ENCODE measurements around the gene TFR2.

TFR2 gene

DNA sequence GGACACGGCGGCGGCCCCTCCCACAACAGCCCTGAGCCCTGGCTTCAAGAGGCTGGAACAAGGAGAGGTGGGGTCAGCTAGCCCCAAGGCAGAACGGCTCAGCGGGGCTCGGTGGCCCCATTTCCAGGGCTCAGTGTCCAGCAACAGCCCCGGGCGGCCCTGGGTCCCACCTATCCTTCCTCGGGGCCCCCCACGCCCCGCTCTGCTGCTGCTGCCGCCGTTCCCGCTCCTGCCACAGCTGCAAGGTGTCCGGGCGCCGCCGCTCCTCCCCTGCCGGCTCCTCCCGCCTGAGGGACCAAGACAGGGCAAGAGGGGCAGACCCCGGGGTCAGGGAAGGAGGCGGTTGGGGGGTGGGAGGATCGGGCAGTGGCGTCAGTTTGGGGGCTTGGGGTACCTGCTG, 64.2 kb downstream of the TFR2 start:
- no peak overlapping the region for H3K27ac ChIP-seq
- no peak for DNase-seq (ENCODE audit: low spot score)
- no peak overlapping the region for H3K4me3 ChIP-seq
- TF ChIP-seq, protein P1, sequence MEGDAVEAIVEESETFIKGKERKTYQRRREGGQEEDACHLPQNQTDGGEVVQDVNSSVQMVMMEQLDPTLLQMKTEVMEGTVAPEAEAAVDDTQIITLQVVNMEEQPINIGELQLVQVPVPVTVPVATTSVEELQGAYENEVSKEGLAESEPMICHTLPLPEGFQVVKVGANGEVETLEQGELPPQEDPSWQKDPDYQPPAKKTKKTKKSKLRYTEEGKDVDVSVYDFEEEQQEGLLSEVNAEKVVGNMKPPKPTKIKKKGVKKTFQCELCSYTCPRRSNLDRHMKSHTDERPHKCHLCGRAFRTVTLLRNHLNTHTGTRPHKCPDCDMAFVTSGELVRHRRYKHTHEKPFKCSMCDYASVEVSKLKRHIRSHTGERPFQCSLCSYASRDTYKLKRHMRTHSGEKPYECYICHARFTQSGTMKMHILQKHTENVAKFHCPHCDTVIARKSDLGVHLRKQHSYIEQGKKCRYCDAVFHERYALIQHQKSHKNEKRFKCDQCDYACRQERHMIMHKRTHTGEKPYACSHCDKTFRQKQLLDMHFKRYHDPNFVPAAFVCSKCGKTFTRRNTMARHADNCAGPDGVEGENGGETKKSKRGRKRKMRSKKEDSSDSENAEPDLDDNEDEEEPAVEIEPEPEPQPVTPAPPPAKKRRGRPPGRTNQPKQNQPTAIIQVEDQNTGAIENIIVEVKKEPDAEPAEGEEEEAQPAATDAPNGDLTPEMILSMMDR (IDR thresholded peaks at IDR 0.05) = no peak

DNA sequence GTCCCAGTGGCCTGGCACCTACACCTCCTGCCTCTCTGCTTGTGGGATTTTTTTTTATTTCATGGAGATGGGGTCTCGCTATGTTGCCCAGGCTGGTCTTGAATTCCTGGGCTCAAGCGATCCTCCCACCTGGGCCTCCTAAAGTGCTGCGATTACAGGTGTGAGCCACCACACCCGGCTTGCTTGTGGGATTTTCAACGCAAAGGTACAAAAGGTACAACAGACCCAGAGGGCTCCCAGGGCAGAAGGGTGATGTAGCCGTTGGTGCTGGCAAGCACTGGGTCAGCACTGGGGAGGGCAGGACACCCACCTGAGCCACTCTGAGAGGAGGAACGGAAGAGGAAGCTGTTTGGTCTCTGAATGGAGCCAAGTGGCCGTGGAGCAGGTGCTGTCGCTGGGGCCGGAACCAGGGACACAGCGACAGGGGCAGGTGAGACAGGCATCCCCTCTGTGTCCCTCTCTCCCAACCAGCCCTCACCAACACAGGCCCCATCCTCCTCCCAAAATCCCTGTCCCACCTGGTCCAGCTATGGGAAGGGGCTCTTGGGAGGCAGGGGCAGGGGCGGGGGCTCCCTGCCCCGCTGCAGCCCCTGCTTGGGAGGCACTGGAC, 64.9 kb downstream of the TFR2 start:
- Histone ChIP-seq H3K4me3 (no peak overlapping the region), H3K27ac (no peak overlapping the region)
- no peak for DNase-seq (ENCODE audit: low spot score)
- TF ChIP-seq, protein P1 (IDR thresholded peaks at IDR 0.05) = no peak

DNA sequence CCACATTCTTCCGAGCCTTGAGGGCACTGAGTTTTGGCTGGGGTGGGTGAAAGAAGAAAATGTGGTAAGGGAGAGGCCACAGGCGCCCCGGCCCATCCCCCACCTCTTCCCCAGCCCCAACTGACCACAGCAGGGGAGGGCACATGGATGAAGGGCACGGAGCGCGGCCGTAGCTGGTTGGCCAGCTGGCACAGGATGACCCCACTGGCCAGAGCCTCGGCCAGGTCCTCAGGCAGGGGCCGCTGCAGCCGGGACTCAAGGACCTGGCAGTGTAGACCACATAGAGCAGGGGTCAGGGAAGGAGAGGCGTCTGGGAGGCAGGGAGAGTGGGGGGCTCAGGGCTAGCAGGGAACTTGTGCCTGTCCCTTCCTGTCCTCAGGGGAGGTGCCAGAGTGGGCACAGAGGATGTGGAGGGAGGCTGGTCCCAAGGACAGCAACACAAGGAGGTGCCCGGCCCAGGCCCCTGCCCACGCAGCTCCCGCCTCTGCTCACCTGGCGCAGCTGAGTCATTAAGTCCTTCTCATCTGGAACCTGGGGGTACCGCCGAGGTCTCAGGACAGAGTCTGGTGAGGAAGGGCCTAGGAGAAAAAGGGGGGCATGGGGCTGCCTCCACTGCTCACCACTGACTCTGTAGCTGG, 65.5 kb downstream of the TFR2 start:
- Histone ChIP-seq H3K27ac (no peak overlapping the region), H3K4me3 (no peak overlapping the region)
- no peak for DNase-seq (ENCODE audit: low spot score)
- TF ChIP-seq, protein P1 (IDR thresholded peaks at IDR 0.05) = no peak

DNA sequence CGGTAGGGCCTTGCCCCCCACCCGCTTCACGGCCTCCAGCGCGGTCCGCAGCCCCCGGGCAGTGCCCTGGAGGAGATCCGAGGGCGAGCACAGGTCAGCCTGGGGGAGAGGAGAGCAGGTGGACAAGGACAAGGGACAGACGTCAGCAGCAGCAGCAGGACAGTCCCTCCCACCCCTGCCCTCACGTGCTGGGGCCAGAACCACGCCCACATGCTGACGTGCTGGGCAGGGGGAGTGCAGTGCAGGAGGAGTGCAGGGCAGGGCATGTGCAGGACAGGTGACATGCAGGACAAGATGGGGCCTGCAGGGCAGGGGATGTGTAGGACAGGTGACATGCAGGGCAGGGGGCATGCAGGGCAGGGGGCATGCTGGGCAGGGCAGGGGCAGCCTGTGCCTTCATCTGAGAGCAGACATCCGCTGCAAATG, 66.1 kb downstream of the TFR2 start:
- TF ChIP-seq, protein P1 (IDR thresholded peaks at IDR 0.05) = no peak
- DNase-seq (ENCODE audit: low spot score) = no peak
- H3K27ac ChIP-seq = no peak overlapping the region
- no peak overlapping the region for H3K4me3 ChIP-seq

DNA sequence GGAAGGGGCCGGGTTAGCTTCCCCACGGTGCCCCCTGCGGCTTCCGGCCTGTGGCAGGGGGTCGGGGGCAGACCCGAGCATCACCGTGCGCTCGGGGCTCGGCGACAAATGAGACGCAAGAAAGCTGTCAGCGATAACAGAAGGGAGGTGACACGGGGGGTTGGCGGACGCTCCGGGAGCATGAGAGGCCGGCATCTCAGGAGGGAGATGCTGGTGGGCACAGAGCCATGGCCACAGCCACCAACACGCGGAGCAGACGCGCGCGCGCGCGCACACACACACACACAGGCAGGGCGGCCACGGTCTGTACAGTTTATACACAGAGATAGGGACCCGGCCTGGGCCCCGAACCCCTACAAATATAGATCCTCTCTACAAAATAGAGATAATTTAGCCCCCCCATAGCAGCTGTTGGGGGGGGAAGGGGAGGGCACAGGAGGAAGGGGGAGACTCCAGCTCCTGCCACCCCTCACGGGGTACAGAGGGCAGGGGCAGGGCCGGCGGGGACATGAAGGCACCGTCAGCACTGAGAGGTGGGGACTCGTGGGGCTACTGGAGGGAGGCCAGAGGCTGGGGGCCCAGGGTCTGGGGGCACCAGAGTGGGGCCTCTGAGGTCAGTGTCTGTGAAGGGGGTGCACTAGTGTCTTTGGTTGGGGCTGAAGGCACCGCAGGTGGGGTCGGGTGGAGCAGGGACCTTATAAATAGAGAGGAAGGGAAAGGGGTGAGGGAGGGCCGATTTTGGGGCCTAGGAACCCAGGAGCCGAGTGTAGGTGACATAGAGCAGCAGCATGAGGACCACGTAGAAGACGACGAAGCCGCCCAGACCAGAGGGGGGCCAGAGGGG, 66.8 kb downstream of the TFR2 start:
- TF ChIP-seq, protein P1 (IDR thresholded peaks at IDR 0.05) = no peak
- H3K4me3 ChIP-seq = no peak overlapping the region
- H3K27ac ChIP-seq = no peak overlapping the region
- no peak for DNase-seq (ENCODE audit: low spot score)

DNA sequence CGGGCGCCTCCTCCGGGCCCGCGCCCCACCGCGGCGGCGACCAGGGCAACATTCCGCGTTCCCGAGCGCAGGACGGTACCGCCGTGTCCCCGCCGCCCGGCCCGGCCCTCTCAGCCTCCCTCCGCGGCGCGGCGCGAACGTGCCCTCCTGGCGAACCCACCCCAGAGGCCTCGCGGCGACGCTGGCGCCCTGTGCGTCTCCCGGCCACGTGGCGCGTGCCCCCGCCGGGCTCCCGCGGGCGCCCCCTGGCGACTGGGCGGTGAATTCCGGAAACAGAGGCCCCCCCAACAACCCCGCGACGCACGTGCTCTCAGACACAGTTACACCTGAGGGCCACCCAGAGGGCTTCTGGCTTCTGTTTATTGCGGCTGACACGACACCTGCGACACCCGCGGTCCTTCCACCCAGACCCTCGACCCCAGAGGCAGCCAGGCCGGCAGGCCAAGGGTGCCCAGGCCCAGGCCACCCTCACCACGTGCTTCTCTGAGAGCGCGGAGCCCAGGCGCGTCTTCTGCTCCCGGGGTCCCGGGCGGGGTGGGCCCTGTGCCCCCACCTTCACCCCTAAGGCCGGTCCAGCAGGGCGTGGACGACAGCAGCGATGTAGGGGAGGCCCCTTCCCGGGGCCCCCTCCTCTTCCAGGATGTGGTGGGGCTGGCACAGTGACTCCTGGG, 67.5 kb downstream of the TFR2 start, which contains the start of gene SAP25:
Gene SAP25, minus strand, starts transcription at position 210 of the 671 bp plus-strand sequence. Its CDS starts 158 bp downstream, at position 52.
- TF ChIP-seq, protein P1 (IDR thresholded peaks at IDR 0.05) = no peak
- DNase-seq (ENCODE audit: low spot score) = no peak
- Histone ChIP-seq H3K27ac (no peak within 1 kb of the TSS), H3K4me3 (no peak within 1 kb of the TSS)
